Measurements from ENCODE around the gene GLYR1. TPM values are rescaled to one million over a fixed set of nuclear protein-coding genes. Genes with fewer than 3 reads are reported as not detected.

GLYR1 gene
- total and polyA plus RNA-seq, 7 donors, result 28.6 to 74.1 (median 60.3) TPM

- no peak for TF ChIP-seq CTCF (IDR thresholded peaks at IDR 0.05)
- peaks cover 12% of the 10 kb centered on the region for H3K4me1 ChIP-seq
- peak overlapping the region; percentile 75 for H3K4me3 ChIP-seq
- H3K36me3 ChIP-seq (ENCODE audit: insufficient read depth in 1 of 2, low read depth in 1 of 2), result peaks cover 0 to 54% of the 10 kb centered on the region in 2 donors
- intact Hi-C loops (cut with DNase I), result loop anchor here in 1 of 2 donors (5.0 kb wide), 1 partner anchor 34 kb away; the partner anchor contains the start of gene ZNF500
- H3K9me3 ChIP-seq, result no peaks in the 10 kb centered on the region
- DNase-seq (no peak), ATAC-seq (no peak)
- WGBS, 3 donors, result 57 to 64% (median 63%) methylated on average over 28 to 29 of the region's 29 CpGs
- no peaks in the 10 kb centered on the region for H3K27me3 ChIP-seq (ENCODE audit: insufficient read depth in 3 of 3, low read length in 2 of 3)
- H3K27ac ChIP-seq, result peak overlapping the region; percentile 59
Measured at GRCh38 chr16:4801051-4801961, 45.8 kb downstream of the GLYR1 start.

DNA sequence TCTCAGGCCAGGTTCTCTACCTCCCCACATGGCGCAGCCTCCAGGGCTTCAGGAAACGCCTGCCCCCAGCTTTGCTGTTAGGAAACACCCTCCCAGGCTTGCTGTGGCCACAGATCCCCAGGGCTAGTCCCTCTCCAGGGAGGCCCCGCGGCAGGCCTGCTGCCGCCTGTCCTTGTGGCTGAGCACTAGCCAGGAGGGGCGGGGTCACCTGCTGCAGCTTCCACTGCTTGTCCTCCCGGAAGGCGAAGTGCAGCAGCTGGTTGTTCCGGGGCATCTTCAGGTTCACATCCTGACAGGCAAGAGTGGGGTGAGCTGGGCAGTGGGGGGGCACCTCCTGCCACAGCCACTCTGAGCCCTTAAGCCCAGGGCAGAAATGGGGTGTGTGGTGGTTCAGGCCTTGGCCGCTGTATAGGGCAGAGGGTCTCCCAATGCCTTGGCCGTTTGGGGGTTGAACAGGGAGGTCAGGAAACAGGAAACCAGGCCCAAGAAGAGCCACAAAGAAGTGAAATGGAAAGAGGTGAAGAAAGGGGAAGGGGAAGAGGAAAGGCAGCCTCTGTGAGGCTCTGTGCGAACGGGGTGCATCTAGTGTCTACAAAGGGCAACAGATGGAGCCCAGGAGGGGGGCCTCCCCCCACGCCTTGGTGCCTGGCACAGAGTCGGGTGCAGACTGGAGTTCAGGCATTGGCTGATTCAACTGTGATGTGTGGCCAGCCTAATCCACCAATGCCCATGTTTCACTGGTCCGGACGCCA, 46.6 kb downstream of the GLYR1 start:
- Histone ChIP-seq H3K9me3 (no peaks in the 10 kb centered on the region), H3K4me3 (no peak overlapping the region), H3K27me3 (ENCODE audit: insufficient read depth in 3 of 3, low read length in 2 of 3) (no peaks in the 10 kb centered on the region), H3K27ac (no peak overlapping the region), H3K4me1 (peaks cover 12% of the 10 kb centered on the region), H3K36me3 (ENCODE audit: insufficient read depth in 1 of 2, low read depth in 1 of 2) (peaks cover 0 to 46% of the 10 kb centered on the region in 2 donors)
- intact Hi-C loops (cut with DNase I), result loop anchor here in 1 of 2 donors (5.0 kb wide), 1 partner anchor 33 kb away; the partner anchor contains the start of gene ZNF500
- no peak for TF ChIP-seq CTCF (IDR thresholded peaks at IDR 0.05)
- DNase-seq, result peak in 1 of 2 donors; percentile 48
- WGBS, 3 donors, result 62 to 64% (median 63%) methylated on average over 17 of the region's 17 CpGs
- ATAC-seq, result no peak

DNA sequence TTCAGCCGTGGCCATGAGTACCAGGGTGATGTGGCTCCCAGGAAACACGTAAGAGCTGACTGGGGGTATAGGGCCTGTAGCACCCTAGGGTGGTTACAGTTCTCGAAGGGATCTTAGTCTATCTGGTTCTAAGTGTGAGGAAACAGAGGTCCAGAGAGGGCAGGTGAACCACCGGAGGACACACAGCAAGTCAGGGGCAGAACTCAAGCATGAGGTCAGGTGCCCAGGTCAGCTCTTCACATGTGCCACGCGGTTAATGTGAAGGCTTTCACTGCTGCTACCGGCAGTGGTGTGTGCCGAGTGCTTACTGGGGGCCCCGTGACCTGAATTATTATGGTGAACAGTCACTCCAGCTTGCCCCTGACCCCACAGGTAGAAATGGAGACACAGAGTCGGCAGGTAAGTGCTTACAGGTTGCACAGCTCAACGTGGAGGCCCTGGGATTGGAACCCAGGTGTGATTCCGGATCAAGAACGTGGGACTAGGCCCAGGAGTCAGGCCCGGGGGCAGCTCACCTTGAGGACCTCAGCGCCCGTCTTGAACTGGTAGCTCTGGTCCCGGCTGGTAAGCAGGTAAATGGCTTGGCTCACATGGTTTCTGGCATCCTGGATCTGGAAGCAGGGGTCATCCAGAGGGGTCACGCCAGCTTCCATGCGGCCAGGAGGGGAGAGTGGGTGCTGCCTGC, 47.8 kb downstream of the GLYR1 start:
- 92 to 95% (median 93%) methylated on average over 19 of the region's 19 CpGs for WGBS, 3 donors
- peaks cover 12% of the 10 kb centered on the region for H3K4me1 ChIP-seq
- ATAC-seq (no peak), DNase-seq (no peak)
- no peaks in the 10 kb centered on the region for H3K27me3 ChIP-seq (ENCODE audit: insufficient read depth in 3 of 3, low read length in 2 of 3)
- no peak for TF ChIP-seq CTCF (IDR thresholded peaks at IDR 0.05)
- peaks cover 0 to 34% of the 10 kb centered on the region in 2 donors for H3K36me3 ChIP-seq (ENCODE audit: insufficient read depth in 1 of 2, low read depth in 1 of 2)
- H3K27ac ChIP-seq, result no peak overlapping the region
- H3K4me3 ChIP-seq, result no peak overlapping the region
- no peaks in the 10 kb centered on the region for H3K9me3 ChIP-seq
- intact Hi-C loops (cut with DNase I), result no loop called here

- DNase-seq (no peak), ATAC-seq (no peak)
- intact Hi-C loops (cut with DNase I), result no loop called here
- H3K27ac ChIP-seq, result no peak overlapping the region
- no peak overlapping the region for H3K4me3 ChIP-seq
- TF ChIP-seq CTCF (IDR thresholded peaks at IDR 0.05), result no peak
- WGBS, 3 donors, result 86 to 92% (median 92%) methylated on average over 14 to 16 of the region's 16 CpGs
- H3K27me3 ChIP-seq (ENCODE audit: insufficient read depth in 3 of 3, low read length in 2 of 3), result no peaks in the 10 kb centered on the region
- H3K4me1 ChIP-seq, result peaks cover 12% of the 10 kb centered on the region
- H3K9me3 ChIP-seq, result no peaks in the 10 kb centered on the region
- H3K36me3 ChIP-seq (ENCODE audit: insufficient read depth in 1 of 2, low read depth in 1 of 2), result peaks cover 0 to 30% of the 10 kb centered on the region in 2 donors
Measured at GRCh38 chr16:4798456-4798855, 48.6 kb downstream of the GLYR1 start.

Measured in psoas muscle (tissue), 8 donors.